Renal cortical epithelial cell (primary cell): Measurements from ENCODE around the gene ZIC2. TPM values are rescaled to one million over a fixed set of nuclear protein-coding genes. Genes with fewer than 3 reads are reported as not detected.
A peak's percentile ranks its signal among the peaks of the same experiment; 100 is the strongest.

Experiments
- DNase-seq: peaks from one replicate; pipeline ENCODE4 v3.0.0-alpha.2; 2011; ENCODE audit warnings: low read depth
- total RNA-seq: library from RNA; depleted of rRNA; stranded (reverse); fragments of >200 nt; gene quantifications from 2 replicates; pipeline ENCODE4 v1.2.3, GENCODE V29; 2014

ZIC2 gene
- total RNA-seq, 1 donor from 2014 or later, result not detected

DNA sequence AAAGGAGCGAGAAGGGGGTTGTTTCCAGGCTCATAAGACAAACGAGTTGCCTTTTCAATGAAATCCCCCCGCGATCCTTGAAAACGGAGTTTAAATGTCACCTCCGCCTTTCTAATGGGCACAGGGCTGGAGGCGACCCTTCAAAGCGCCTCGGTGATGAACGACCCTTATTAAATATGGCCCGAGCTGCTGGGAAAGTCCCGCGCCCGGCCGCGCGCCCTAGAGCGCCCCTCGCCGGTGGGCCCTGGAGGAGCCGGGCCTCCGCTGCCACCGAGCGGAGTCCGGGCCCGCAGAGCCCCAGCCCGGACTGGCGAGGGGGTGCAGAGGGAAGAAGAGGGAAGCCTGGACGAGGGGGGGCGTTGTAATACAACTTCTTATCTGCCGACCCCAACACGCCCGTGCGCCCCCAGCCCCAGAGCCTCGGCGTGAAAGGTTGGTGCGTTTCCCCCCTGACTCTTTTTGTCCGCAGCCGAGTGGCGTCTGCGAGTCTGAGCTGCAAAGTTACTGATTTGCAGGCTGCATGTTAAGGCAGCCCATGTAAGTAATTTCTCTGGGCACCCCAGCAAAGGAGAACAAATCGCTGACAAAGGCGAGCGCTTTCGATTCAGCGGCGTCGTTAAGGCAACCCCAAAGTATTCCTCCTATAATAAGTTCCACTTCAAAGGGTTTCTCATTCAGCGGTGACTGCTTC, 21.9 kb upstream of the ZIC2 start:
- peak; percentile 30 for DNase-seq

DNA sequence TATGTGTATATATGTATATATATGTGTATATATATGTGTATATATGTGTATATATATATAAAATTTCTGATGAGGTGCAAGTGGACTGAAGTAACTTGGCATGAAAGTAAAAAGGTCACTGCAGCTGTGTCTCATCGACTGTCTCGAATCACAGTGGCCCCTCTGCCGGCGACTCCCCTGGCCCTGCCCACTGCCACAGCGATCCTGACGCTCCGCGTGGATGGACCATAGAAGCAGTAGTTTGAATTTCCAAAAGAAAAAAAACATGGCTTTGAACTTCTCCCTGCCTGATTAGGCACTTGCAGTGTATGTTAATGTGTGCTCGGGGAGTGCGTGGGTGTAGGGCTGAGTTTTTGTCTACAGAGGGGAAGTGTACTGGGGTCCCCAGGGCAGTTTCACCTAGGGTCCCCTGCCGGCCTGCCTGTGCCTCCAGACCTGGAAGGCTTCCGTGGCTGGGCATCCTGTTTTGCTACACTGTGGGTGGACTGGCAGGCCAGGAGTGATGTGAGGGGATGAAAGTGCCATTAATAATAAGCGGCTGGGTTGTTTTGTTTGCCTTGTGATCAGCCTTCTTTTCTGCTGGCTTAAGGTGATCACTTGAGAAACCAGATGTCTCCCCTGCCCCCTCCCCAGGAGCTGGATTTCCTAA, 20.8 kb upstream of the ZIC2 start:
- DNase-seq, result no peak

- DNase-seq, result no peak
Measured at GRCh38 chr13:99961636-99962035, 19.9 kb upstream of the ZIC2 start.

DNA sequence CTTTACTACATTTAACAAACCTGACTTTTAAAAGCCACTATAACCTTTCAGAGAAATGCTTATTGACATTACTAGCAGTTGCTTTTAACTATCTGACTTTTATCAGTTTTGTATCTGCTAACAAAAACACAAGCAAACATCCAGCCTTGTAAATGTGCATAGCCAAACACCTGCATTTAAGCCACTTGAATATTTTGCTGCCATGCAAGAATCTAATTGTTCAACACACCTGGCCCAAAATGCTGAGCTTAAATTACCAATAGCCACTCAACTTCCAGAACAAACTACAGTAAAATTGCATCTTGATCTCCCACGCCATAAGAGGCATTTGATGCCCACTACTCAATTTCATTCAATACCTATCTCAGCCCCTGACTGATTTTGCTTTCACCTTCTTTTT, 19.3 kb upstream of the ZIC2 start:
- DNase-seq, result no peak

DNA sequence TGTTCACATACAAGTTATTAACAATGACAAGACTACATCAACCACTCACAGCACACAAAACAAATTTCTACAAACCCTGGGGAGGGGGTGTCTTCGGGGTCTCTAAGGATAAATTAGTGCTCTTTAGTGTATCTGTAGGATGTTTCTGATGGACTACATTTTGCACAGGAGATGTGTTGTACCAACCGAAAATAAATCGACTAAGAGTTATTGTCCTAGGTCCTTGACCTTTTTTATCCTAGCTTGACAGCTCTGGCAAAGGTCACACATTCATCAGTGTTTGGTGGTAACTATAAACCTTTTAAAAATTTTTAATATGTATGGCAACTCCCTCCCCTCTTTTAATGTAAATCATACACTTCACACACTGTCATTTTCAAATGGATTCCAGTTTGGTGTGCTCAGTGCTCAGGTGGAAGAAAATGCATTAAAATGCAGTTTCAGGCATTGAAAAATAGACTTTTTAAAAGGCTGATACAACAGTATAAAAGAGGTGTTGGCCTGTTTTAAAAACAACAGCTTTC, 17.7 kb upstream of the ZIC2 start:
- no peak for DNase-seq

DNA sequence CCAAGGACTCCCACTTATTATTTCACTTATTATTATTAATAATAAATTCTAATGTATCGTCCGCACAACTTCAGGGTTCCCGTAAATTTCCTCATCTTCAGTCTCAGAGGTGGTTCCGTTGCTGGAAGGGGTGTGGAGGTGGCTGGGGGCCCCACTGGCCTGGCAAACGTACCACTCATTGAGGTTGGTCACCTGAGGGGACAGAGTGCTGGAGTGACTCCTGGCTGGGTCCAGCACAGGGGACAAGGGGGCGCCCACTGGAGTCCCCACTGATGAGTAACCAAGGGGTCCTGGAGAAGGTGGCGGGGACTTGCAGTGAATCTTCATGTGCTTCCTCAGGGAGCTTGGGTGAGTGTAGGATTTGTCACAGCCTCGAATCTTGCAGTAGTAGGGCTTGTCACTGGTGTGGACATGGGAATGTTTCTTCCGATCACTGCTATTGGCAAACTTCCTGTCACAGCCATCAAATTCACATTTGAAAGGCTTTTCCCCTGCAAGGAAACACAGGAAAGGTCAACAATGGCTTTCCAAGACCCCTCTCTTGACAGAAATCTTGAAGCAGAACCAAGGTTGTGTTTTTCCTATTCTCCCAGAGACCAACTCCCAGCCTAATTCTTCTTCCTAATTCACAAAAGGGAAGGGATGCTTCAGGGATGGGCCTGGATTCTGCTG, 16.1 kb upstream of the ZIC2 start:
- no peak for DNase-seq

- no peak for DNase-seq
Measured at GRCh38 chr13:99966064-99966805, 15.3 kb upstream of the ZIC2 start.

GRCh38 chr13:99967498-99967868, 14.1 kb upstream of the ZIC2 start:
- no peak for DNase-seq

GRCh38 chr13:99967869-99968520, 13.6 kb upstream of the ZIC2 start:
- no peak for DNase-seq

- no peak for DNase-seq
Measured at GRCh38 chr13:99968521-99969452, 12.8 kb upstream of the ZIC2 start.

- no peak for DNase-seq
Measured at GRCh38 chr13:99969453-99969918, 12.1 kb upstream of the ZIC2 start.

- DNase-seq, result no peak
Measured at GRCh38 chr13:99969919-99970650, 11.5 kb upstream of the ZIC2 start.

DNA sequence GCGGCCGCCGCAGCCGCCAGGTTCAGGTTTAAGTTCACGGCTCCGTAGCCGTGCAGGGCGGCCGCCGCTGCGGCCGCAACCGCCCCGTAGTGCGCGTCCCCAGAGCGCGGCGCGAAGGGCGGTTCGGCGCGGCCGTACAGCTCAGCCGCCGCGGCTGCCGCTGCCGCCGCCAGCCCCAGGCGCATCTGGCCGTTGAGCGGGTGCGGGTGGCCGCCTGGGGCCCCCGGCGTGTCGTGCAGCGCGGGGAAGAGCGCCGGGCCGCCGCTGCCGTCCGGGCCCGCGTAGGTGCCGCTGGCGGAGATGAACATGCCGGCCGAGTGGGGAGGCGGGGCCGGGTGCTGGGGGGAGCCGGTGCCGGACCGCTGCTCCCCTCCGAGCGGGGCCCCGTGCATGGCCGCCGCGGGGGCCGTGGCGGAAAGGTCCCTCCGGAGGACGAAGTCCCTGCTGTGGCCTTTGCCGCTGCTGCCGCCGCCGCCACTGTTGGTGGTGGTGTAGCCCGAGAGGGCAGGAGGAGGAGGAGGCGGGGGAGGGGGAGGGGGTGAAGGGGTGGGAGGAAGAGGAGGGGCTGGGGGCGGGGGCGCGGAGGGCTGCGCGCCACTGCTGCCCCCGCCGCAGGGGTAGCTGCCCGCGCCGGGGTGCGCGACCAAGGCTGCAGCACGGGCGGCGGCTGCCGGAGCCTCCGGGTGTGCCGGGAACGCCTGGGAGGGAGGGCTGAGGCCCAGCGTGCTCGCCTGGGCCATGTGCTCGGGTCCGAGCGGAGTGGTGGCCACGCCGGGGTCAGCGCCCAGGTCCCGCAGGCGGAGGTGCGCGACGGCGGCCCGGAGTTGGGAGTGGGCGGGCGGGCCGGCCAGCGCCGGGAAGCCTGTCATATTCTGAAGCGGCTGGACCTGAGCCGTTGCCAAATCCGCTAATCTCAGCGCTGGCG, 10.7 kb upstream of the ZIC2 start:
- no peak for DNase-seq

DNA sequence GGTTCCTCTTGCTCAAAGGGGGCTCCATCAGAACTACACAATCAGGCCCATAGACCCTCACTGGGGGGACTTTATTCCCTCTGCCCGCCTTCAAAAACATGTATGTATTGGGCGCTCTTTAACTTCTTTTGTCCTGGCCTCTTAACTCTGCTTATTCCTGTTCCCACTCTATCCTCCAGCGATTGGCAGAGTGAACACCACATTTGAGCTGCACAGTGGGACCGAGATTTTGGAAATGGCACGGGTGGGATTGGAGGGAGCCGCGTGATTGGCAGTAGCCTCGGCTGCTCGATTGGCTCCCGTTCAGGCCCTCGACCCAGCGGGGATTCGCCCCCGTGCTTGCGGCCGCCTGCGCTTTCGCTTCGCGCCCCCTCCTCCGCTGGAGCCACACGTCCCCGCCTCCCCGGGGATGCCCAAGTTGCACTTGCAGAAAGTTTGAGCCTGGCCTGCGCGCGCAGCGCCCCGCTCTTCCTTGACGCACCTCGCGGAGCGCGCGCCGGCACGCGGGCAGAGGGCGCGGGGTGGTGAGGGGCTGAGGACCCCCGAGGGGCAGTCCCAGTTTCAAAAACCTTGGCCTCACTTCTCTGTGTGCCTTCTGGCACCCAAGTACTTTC, 9.9 kb upstream of the ZIC2 start, which contains the start of gene ZIC5:
ZIC5 (minus strand) TSS at position 192 of the 614 bp plus-strand sequence; CDS start at position 28, 164 bp downstream.
- DNase-seq, result no peak

GRCh38 chr13:99972190-99972731, 9.3 kb upstream of the ZIC2 start:
- no peak for DNase-seq

DNA sequence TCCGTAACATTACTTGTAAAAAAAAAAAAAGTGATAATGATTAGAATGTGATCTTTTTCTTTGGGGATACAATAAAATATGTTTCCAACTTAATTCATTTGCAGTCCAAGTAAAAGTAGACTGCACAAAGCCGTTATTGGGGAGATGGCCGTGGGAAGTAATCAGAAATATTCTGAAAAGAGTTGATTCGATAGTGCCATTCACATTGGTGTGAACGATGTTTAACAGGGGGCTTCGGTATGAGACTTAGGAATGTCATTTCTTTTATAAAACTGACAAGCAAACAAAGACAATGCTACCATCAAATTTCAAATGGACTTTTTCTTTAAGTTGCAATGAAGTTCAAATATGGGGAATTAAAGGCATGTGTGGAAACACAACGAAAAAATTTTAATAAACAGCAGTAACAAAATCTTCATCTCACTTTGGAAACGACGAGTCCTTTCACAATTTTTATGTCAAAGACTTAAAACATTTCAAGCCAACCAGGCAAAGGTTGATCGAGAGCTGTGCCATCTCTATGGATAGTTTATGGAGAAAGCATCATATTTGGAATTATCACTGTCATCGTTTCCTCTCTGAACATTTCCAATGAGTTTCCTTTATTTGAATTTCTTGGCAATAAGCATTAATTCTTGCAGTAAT, 8.3 kb upstream of the ZIC2 start:
- no peak for DNase-seq

DNA sequence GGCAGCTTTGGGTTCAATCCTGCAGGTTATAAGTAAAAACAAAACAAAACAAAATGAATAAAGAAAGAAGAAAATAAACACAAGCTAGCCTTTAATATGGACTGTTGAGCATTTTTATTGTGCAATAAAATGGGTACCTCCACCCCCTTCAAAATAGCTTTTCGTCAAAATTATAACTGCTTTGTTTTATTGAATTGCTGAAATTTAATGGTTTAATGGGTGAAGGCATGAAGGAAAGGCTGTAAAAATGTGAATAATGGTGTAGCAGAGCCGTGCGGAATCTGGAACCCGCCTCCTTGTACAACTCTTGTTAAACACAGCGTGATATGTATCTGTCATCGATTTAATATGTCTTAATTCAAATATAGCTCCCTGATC, 7.8 kb upstream of the ZIC2 start:
- no peak for DNase-seq
